ENCODE data around the gene S100A10.

Gene S100A10

DNA sequence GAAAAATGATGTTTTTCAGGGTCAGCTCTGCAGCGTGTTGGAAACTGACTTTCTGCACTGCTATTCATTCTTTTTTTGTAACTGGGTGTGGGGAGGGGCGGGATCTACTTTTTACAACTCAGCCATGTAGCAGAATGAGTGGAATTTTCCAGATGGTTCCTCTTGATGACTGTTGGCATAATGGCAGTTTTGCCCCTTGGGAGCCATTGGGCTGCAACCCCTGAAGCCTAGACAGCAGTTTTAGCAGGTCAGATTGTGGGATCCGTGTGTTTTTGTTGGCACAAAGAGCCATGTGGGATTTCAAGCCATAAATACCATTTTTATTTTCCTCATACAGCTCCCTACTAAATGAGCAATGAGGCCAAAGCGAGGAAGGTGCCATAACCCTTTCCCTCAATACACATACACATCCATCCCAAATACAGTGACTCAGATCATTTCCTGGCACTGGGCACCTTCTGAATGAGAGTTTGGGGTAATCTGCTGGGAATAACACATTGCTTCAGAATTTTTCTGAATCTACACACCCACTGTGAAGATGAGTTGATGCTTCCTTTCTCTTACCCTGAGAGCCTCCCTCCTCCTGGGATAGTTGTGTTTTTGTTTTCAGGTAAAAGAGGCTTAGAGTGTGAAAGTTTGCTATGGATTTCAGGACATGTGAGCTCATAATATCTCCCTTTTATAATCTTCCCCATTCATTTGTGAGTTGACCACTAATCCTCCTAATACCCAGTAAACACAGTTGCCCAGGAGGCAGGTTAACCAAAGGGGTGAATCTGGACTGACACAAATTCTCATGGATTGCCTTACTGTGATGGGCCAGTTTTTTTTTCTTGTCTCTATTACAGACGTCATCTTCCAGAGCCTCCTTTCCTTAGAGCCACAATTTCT, 13.1 kb downstream of the S100A10 start:
- no peak overlapping the region for H3K4me3 ChIP-seq (ENCODE audit: low read depth, low read length)
- TF ChIP-seq, protein P1, sequence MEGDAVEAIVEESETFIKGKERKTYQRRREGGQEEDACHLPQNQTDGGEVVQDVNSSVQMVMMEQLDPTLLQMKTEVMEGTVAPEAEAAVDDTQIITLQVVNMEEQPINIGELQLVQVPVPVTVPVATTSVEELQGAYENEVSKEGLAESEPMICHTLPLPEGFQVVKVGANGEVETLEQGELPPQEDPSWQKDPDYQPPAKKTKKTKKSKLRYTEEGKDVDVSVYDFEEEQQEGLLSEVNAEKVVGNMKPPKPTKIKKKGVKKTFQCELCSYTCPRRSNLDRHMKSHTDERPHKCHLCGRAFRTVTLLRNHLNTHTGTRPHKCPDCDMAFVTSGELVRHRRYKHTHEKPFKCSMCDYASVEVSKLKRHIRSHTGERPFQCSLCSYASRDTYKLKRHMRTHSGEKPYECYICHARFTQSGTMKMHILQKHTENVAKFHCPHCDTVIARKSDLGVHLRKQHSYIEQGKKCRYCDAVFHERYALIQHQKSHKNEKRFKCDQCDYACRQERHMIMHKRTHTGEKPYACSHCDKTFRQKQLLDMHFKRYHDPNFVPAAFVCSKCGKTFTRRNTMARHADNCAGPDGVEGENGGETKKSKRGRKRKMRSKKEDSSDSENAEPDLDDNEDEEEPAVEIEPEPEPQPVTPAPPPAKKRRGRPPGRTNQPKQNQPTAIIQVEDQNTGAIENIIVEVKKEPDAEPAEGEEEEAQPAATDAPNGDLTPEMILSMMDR (IDR thresholded peaks at IDR 0.05; ENCODE audit: low read depth, low read length), result no peak

DNA sequence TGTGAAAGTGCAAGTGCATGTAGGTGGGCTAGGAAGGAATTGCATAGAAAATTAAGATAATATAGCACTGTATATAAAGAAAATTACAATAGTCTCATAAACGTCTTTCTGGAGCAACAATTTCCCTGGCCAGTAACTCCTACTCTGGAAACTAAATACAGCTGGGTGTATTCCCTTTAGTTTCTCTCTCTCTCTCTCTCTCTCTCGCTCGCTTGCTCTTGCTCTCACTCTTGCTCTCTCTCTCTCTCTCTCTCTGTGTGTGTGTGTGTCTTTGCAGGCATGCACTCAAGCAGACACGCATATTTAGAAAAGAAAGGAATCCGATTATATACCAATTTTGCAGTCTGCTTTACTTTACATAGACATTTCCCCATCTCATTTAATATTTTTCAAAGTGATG, 14.7 kb downstream of the S100A10 start:
- no peak overlapping the region for H3K4me3 ChIP-seq (ENCODE audit: low read depth, low read length)
- TF ChIP-seq, protein P1 (IDR thresholded peaks at IDR 0.05; ENCODE audit: low read depth, low read length), result no peak

DNA sequence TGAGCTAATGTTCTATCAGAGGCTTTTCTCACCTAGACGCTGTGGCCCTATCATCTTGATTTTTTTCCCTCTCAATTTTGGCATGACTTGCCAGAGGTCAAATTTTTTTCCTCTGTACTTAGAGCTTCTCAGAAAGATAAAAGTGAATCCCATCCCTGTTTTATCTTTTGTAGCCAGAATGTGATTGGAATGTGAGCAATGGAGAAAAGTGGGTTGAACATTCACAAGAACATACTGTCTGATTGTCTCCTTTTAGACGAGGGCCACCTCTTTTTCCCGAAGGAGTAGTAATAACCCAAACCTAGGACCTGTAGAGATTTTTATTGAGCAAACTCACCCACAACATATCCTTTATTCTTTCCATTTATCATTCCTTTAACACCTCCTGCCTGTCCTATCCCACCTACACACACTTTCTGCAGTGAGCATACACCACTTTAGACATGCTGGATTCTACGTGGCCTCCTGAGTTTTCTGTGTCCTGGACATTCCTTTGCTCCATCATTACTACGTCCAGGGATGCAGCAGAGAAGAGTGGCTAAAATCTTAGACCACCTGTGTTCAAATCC, 15.9 kb downstream of the S100A10 start:
- no peak overlapping the region for H3K4me3 ChIP-seq (ENCODE audit: low read depth, low read length)
- TF ChIP-seq, protein P1 (IDR thresholded peaks at IDR 0.05; ENCODE audit: low read depth, low read length), result no peak

DNA sequence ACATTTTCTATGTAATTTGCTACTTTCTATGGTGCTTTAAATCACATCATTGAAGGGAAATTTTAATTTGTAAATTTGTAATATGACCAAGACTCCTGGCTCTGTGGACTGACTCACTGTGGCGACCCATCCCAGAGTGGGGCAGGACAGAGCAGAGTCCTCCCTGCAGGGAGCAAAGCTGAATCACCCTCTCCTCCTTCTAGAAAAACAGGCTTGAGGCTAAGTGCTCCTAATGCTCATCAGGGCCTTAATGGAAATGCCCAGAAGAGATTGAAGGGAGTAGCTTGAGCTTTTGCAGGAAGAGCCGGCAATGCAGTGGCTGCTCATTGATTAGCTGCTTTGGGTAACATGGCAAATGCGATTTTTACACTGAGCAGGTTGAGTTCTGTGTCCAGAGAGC, 16.8 kb downstream of the S100A10 start:
- no peak overlapping the region for H3K4me3 ChIP-seq (ENCODE audit: low read depth, low read length)
- TF ChIP-seq, protein P1 (IDR thresholded peaks at IDR 0.05; ENCODE audit: low read depth, low read length), result no peak

DNA sequence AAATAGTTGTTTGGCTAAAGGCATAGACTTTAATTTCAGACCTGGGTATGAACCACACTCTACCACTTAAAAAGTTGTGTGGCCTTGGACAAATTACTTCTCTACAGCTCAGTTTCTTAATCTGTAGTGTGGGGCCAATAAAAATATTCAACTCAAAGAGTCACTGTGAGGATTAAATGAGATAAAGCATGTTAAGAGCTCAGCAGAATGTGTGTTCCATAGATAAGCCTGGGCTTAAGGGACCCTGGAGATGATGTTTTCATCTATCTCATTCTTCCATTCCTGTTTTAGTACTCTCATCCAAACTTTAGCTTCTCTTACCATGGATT, 17.7 kb downstream of the S100A10 start:
- TF ChIP-seq, protein P1 (IDR thresholded peaks at IDR 0.05; ENCODE audit: low read depth, low read length), result no peak

DNA sequence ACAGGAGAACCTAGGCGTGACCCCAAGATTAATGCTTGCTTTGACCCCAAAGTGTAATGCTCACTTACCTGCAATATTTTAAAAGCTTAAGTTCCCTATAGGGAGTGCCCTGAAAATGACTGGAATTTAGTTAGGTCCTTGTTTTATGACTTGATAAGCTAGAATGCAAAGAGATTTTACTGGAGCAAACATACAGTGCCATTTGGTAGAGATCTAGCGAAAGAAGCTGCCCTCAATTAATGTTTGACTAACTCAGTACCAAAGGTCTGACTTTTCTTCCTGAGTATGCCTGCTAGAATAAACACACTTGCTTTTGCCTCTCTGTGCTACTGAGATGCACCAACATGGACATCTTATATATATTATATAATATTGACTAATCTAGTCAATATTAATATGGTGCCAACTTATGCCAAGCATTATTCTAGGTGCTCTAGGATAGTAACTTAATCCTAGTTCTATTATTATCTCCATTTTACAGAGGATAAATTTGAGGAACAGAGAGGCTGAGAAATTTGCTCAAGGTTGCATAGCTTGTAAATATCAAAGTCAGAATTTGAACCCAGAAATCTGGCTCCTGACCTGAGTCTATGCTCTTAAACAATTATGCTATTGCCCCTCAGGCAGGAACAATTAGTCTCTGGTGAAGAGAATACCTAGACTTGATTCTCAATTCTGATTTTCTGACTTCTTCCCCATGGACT, 18.2 kb downstream of the S100A10 start:
- TF ChIP-seq, protein P1 (IDR thresholded peaks at IDR 0.05; ENCODE audit: low read depth, low read length), result no peak
- no peak overlapping the region for H3K4me3 ChIP-seq (ENCODE audit: low read depth, low read length)

More for the DNA sequence above, 17.7 kb downstream of the S100A10 start:
- no peak overlapping the region for H3K4me3 ChIP-seq (ENCODE audit: low read depth, low read length)
